HG03135 (cell line): Measurements from ENCODE around the gene SARS1.

Experiments used
- ATAC-seq: cut with Tn5 transposase; IDR thresholded peaks from one replicate; pipeline ENCODE4 v1.9.1; 2021; ENCODE audit warnings: mild to moderate bottlenecking, moderate library complexity; ENCODE audit not compliant: unreplicated experiment

SARS1 gene

DNA sequence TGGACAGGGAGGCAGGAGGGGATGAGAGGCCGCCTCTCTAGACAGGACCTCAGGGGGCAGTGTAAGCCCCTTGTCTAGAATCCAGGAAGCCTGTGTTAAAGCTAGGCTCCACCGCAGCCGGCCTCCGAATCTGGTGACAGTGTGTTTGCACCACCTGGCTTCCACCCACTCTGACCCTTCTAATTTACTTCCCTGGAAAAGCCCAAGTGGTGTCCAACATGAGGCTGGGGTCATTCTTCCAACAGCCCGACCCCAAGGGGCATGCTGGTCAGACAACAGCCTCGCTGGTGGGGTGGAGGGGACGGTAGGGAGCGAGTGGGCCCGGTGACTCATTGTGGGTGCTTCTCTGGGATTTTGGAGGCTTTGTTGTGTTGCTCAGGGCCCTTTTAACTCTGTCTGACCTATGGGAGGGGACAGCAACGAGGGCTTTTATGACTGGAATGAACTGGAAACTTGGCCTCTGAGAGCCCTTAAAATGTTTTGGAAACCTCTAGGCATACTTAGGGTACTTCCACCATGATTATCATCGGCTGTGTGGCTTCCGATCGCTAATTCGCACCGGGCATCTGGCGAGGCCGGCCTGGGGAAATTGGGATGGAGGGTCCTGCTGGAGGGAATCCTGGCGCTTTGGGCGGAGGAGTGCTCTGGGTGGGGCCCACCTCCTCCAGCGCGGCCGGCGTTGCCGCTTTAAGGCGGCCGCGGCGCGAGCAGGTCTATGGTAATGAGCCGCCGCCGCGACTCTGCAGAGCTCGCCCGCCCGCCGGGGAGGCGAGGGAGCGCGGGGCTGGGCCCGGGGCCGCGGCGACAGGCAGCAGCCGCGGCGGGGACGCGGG lies 35.3 kb downstream of the SARS1 start, which contains the start of gene CELSR2:
Gene CELSR2 (plus strand): TSS at position 743 of the 833 bp plus-strand sequence. CDS start 541 bp downstream, outside the sequence.
- ATAC-seq, result peak; percentile 79

- peak; percentile 34 for ATAC-seq
Observed at GRCh38 chr1:109249654-109250401, 36.1 kb downstream of the SARS1 start.

DNA sequence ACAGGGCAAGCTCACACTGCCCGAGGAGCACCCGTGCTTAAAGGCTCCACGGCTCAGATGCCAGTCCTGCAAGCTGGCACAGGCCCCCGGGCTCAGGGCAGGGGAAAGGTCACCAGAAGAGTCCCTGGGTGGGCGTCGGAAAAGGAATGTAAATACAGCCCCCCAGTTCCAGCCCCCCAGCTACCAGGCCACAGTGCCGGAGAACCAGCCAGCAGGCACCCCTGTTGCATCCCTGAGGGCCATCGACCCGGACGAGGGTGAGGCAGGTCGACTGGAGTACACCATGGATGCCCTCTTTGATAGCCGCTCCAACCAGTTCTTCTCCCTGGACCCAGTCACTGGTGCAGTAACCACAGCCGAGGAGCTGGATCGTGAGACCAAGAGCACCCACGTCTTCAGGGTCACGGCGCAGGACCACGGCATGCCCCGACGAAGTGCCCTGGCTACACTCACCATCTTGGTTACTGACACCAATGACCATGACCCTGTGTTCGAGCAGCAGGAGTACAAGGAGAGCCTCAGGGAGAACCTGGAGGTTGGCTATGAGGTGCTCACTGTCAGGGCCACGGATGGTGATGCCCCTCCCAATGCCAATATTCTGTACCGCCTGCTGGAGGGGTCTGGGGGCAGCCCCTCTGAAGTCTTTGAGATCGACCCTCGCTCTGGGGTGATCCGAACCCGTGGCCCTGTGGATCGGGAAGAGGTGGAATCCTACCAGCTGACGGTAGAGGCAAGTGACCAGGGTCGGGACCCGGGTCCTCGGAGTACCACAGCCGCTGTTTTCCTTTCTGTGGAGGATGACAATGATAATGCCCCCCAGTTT lies 36.9 kb downstream of the SARS1 start:
- ATAC-seq, result no peak

GRCh38 chr1:109251277-109252166 lies 37.8 kb downstream of the SARS1 start:
- no peak for ATAC-seq

DNA sequence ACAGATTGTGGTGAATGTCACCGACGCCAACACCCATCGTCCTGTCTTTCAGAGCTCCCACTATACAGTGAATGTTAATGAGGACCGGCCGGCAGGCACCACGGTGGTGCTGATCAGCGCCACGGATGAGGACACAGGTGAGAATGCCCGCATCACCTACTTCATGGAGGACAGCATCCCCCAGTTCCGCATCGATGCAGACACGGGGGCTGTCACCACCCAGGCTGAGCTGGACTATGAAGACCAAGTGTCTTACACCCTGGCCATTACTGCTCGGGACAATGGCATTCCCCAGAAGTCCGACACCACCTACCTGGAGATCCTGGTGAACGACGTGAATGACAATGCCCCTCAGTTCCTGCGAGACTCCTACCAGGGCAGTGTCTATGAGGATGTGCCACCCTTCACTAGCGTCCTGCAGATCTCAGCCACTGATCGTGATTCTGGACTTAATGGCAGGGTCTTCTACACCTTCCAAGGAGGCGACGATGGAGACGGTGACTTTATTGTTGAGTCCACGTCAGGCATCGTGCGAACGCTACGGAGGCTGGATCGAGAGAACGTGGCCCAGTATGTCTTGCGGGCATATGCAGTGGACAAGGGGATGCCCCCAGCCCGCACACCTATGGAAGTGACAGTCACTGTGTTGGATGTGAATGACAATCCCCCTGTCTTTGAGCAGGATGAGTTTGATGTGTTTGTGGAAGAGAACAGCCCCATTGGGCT lies 38.6 kb downstream of the SARS1 start:
- no peak for ATAC-seq

GRCh38 chr1:109252893-109253802 lies 39.4 kb downstream of the SARS1 start:
- no peak for ATAC-seq

DNA sequence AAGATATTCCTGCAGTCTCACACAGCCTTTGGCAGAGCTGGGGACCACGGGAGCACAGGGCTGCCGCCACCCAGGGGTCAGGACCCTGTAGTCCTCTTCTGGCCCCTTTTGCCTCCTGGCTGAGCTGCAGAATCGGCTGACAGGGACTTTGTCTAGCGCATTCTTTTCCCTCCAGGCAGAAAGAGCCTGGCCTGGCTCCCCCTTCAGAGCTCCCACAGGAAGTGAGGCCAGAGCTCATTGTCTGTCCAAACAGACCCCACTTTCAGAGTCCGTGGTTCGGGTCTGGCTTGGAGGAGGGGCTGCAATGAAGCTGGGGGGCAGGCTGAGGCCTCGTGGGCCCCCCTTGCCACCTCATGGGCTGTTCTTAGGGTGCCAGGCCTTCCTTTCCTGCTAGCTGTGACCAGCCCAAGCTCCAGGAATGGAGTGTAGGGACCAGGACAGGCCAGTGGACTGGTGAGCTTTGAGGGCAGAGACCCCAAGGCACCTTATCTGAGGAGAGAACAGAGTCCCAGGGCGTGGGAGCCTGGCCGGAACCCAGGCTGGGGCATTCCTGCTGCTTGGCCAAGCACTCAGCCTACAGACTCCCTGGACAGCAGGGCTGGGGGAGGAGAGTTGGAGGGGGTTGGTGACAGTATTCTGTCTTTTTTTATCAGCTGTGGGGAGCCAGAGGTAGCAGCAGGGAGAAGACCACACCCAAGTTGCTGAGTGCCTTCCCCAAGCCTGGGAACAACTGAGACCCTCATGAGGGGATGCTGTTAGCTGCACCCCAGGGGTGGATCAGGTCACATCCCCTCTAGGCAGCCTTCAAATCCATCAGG lies 40.3 kb downstream of the SARS1 start:
- ATAC-seq, result no peak

DNA sequence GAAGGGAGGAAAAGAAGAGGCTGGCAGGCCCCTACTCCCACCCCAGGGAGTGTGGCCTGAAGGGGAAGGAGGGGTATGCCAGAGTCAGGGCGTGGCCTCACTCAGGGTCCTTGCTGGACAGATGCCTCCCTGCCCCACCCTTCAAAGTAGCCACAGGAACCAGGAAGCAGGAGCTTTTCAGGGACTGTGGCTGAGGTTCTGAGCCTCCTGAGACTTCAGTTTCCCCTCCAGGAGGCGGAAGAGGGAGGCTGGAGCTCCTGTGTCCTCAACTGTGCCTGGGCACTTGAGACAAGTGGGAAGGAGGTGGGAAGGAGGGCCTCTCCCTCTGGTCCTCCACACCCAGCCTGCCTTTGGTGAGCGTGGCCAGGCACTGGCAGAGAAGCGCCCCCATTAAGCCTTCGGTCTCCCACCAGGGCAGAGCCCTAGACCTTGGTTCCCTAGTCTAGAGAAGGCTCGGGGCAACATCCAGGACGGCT lies 40.9 kb downstream of the SARS1 start:
- ATAC-seq, result no peak

- ATAC-seq, result no peak
Observed at GRCh38 chr1:109255097-109255651, 41.5 kb downstream of the SARS1 start.

DNA sequence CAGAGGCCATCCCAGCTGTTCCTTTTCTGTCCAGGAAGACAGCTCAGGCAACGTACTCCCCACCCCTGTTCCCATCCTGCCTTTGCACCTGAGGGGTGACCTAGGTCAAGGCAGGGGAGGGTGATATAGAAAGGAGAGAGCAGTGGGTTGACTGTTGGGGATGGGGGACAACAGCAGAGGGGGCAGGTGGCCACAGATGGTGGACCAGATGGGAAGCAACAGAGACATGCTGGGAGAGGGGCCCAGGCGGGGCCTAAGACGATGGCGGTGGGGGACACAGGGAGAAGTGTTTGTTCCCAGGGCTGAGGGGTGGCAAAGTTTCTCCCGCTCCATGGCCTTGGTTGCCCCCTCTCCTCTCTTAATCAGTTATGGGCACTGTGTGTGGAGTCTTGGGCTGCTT lies 42.0 kb downstream of the SARS1 start:
- no peak for ATAC-seq

DNA sequence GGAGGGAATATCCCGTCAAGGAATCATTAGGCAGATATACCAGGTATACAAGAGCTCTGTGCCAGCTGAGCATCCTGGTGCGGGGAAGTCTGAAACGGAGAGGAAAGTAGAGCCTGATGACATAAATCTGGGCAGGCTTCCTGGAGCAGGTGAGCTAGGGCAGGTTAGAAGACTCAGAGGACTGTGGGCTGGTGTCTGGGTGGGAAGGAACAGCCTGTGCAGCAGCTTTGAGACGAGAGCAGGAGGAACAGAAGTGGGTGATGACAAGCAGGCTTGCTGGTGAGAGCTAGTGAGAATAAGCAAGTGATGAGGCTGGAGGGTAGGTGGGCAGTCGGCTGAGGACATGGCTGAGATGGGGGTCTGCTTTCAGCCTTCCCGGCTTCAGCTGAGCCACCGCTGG lies 42.4 kb downstream of the SARS1 start:
- ATAC-seq, result no peak

DNA sequence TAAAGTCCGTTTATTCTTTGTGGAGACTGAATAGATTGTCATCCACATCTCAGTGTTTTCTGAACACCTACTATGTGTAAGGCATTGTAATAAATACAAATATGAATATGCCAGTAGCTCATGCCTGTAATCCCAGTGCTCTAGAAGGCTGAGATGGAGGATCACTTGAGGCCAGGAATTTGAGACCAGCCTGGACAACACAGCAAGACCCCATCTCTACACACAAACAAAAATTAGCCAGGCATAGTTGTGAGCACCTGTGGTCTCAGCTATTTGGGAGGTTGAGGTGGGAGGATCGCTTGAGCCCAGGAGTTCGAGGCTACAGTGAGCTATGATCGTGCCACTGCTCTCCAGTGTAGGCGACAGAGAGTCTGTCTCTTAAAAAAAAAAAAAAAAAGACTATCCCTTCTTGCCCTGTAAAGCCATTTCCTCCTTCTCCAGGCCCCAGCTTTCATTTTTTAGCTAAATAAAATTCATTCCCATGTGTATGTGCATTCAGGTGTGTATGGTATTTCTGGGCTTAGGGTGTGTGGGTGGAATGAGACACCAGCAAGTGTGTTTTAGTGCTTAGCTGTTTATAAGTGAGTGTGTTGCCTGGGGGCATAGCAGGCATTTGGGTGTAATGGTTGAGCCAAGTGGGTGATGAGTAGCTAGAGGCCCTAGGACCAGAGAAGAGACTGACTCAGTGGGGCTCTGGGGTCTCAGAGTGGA lies 43.4 kb downstream of the SARS1 start:
- no peak for ATAC-seq

GRCh38 chr1:109257682-109258421 lies 44.1 kb downstream of the SARS1 start:
- ATAC-seq, result no peak

DNA sequence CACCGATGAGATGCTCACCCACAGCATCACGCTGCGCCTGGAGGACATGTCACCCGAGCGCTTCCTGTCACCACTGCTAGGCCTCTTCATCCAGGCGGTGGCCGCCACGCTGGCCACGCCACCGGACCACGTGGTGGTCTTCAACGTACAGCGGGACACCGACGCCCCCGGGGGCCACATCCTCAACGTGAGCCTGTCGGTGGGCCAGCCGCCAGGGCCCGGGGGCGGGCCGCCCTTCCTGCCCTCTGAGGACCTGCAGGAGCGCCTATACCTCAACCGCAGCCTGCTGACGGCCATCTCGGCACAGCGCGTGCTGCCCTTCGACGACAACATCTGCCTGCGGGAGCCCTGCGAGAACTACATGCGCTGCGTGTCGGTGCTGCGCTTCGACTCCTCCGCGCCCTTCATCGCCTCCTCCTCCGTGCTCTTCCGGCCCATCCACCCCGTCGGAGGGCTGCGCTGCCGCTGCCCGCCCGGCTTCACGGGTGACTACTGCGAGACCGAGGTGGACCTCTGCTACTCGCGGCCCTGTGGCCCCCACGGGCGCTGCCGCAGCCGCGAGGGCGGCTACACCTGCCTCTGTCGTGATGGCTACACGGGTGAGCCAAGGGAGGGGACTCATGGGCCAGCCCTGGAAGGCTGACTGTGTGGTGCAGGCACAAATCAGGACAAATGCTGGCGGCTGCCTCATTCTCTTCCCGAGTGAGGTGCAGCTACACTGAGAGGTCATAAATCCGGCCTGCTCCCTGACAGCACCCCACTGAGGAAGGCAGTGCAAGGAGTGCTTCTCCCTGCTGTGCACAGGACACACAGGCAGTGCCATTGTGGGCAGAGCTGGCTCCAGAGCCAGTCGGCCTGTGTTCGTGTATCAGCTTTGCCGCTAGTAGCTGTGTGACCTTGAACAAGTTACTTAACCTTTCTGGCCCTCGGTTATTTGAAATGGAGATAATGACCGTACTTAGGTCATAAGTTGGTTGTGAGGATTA lies 45.1 kb downstream of the SARS1 start:
- no peak for ATAC-seq
